DMS53 (cell line): ENCODE measurements around the gene KRT71.
A peak's percentile ranks its signal among the peaks of the same experiment; 100 is the strongest.

Experiments
- DNase-seq: peaks from one replicate; lab custom pipeline; 2025; lab: John Stamatoyannopoulos, UW

The KRT71 gene

DNA sequence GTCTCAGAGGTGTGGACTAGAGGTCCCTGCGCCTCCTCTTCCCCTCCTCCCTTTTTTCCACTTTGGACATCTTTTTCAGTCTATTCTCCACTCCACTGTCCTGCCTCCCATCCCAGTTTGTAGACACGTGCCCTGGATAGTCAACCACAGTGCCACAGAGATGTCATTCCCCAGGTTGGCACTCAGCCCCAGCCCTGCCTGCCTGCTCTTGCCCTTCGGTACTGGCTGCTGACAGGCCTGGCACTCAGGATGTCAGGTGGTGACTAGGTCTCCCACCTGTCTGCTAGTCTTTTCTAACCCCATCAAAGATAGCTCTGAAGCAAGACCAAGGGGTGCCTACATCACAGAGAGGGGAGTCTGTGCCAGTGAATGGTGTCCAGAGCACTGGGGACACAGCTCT, 15.8 kb downstream of the KRT71 start:
- DNase-seq = no peak

DNA sequence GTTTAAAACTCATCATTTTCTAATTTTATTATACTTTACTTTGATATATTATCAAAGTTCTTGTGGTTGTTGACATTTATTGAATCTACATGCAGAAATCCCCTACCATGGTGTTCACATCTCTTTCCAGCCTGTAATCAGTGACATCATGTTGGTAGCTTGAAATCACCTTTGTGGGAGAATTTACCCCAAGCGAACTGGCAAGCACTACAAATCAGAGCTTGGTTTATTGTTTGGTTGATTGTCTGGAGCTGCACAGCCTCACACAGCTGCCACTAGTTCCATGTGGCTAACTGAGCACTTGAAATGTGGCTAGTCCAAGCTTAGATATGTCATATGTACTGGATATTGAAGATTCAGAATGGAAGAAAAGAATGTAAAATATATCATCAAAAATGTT, 17.4 kb downstream of the KRT71 start:
- no peak for DNase-seq

DNA sequence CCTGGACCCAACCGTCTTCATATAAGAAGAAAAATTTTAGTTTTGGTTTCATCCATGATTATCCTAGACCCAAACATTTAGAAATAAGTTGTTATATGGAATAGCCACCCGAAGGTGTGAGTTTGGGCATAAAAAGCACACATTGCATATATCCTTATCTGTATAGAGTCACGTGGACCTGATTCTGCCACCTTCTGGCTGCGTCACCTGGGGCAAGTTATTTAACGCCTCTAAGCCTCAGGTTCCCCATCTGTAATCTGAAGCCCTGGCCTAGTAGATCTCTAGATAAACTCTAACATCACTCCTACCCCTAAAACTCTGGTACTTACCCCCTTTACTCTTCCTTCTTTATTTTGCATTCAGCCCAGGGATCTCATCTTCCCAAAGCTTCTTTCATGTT, 18.5 kb downstream of the KRT71 start:
- peak; percentile 36 for DNase-seq

DNA sequence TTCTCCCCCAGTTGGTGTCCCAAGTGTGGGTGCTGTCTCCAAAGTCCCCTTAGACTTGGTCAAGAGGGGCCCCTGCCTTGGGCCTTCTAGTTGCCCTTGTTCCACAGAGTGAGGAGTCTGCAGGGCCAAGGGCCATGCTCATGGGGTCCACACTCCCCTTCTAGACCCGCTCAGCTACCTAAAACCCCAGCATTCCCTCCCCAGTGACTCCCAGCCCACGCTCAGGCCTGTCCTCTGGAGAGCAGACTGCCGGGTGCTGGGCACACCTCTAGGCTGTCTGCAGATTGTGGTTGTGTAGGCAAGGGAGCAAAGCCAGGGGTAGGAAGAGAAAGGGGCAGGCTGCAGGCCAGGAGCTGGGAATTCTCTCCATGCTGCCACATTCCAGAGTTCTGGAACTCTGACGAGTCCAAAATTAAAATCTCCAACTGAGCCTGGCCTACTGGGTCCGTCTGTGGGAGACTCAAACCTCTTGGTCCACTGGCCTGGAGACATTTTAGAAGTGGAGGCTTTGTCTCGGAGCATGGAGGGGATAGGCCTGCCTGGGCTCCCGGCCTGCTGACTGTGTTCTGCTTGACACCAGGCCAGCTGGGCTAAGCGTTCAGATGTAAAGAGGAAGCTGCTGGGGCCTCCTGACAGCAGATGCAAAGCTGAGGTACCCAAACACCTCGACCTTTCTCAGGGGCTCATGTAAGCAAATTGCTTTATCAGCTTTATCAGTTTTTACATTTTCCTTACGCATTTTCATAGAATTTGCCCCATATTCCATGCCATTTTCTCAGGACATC, 19.1 kb downstream of the KRT71 start:
- DNase-seq = no peak

DNA sequence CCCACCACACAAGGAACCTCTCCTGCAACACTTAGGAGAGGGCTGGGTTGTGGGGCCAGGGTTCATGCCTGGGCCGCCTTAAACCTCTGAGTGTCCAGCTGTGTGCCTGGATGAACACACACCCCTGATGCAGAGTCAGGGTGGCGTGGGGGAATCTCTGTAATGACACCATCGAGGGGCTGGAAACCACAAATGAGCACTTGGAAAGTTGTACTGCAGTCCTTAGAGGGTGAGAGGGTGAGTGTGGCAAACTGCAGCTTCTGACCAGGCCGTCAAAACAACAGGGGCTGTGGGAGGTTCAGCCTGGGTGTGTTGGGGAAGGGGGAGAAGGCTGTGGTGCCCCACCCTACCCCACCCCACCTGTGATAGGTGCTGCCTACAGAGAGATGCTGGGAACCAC, 20.3 kb downstream of the KRT71 start:
- no peak for DNase-seq

- no peak for DNase-seq
Observed at GRCh38 chr12:52531566-52532300, 21.2 kb downstream of the KRT71 start.

- DNase-seq = no peak
Observed at GRCh38 chr12:52530905-52531304, 22.0 kb downstream of the KRT71 start.

- DNase-seq = no peak
Observed at GRCh38 chr12:52530366-52530765, 22.6 kb downstream of the KRT71 start.

GRCh38 chr12:52529846-52530245, 23.1 kb downstream of the KRT71 start:
- DNase-seq = no peak

DNA sequence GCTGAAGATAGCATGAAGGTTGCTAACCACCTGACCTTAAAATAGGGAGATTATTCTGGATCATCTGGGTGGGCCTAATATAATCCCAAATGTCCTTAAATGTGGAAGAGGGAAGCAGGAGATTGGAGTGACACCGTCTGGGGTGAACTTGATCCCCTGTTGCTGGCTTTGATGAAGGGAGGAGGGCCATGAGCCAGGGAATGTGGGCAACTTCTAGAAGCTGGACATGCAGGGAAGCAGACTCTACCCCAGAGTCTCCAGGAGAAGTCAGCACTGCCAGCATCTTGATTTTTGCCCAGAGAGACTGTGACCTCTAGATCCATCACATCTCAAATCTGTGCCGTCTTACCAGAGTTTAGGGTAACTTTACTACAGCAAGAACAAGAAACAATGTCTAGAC, 23.5 kb downstream of the KRT71 start:
- no peak for DNase-seq

DNA sequence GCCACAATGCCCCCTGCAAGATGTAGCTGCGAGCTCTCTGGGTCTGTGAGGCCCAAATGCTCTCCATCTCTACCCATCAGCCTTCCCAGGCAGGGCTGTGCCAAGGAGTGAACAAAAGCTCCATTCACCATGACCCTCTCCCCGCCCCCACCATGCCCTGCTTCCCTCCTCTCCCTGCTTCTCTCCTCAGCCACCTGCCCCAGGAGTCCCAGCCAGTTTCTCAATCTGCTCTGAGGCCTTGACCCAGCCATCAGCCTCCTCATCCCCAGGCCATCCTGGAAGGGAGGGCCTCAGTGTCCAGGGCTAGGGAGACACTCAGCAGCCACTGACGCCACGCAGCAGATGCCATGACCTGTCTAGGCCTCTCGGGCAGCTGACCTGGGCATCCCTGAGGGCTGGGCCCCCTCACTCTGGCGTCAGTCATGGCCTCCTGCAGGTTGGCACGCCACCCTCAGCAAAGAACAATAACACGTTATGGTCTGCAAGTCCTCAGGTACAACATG, 24.3 kb downstream of the KRT71 start:
- DNase-seq = no peak

- no peak for DNase-seq
Observed at GRCh38 chr12:52527121-52527800, 25.7 kb downstream of the KRT71 start.

GRCh38 chr12:52526511-52526951, 26.4 kb downstream of the KRT71 start:
- no peak for DNase-seq

GRCh38 chr12:52525661-52526499, 27.1 kb downstream of the KRT71 start:
- DNase-seq = no peak

DNA sequence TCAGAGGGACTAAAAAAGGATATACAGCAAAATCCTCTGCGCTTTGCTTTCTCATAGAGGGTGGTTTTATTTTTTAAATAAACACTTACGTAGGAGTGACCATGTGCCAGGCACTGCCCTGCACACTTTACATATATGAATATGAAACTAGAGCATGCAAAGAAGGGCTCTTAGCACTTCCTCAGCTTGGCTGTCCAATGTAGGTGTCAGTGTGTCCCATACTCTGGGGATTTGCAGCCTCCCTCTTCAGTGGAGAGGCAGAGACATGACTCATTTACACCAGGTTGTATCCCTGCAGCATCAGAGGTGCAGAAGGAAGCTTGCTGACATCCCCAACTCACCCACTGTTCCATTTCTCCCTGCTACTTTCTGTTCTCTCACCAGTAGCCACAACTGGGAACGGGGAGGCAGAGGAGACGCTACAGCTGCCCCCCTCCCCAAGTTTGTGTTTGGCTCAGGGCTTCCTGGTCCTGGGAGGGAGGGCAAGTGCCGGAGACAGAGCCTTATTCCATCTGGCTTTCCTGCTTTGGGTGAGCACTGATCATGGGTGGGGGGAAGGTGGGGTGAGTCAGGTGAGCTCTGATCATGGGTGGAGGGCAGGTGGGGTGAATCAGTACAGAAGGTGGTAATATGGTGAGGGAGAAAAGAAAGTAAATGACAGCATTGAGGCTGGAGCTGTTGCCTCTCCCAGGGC, 27.9 kb downstream of the KRT71 start:
- DNase-seq = no peak

DNA sequence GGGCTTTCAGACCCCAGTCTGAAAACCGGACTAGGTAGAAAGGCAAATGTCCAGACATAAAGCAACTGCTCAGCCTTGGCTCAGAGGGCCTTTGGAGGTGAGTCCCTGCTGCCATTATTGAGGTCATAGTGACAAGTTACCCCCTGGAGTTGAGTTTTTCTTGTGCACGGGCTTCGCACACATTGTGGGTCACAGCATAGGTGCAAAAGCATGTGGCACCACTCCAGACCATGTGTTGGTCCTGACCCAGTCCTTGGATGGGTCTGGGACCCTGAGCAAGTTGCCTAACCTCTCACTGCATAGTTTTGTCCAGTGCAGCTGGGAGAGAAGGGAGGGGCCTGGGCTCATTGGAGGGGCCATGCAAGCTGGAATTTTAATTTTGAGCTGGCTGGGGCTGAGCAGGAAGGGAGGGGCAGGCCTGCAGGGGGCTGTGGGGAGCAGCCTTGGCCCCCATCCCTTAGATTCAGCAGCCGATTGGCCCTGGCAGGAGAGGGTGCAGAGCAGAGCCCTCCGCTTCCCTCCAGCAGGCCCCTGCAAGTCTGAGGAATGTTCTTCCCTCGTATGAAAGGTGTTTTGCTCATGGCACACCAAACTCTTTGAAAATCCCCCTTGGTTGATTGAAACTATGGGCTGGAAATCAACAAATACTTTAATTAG, 28.6 kb downstream of the KRT71 start:
- no peak for DNase-seq

DNA sequence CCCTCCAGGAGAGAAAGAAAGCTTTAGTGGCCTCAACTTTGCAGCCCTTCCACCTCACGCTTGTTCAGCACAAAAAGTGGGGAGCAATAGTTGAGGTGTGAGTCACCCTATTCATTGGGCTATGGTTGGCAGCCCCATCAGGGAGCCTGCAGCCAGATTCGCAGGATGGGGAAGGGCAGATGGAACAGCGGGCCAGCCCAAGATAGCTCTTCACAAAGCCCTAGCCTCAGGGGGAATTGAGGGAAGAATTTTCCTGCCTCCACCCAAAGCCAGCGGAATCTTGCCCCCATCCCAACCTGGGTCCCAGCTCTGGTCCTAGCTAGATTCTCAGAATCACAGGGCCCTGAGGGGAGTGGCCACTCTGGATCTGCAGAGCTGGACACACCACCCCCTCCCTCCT, 29.1 kb downstream of the KRT71 start:
- no peak for DNase-seq

DNA sequence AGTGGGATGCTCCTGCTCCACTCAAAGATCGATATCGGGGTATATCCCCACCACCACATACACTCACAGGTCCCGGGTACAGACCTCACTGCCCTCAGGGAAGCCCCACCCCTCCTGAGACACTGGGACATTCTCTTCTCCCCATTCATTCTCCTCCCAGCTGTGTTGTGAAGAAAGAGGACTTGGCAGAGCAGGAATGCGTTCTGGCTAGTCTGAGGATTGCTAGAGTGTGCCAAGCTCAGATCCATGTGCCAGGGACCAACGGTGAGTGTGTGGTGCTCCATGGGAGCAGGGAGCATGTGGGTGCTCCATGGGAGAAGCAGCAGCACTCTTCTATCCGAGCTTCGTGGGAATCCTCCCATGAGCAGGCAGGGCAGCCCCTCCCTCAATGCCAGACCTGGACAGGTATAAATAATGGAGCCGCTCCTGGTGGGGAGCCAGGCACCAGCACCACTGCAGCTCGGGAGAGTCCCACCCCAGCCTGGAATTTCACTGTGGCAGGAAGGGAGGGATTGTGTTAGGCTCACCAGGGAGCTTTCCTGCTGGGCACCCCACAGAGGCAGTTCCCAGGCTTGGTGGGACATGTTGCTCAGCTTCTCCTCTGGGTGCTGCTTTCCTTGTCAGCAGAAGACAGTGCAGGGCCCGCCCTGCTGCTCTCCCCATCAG, 30.5 kb downstream of the KRT71 start:
- DNase-seq = no peak

- DNase-seq = no peak
Observed at GRCh38 chr12:52521568-52522266, 31.2 kb downstream of the KRT71 start.

DNA sequence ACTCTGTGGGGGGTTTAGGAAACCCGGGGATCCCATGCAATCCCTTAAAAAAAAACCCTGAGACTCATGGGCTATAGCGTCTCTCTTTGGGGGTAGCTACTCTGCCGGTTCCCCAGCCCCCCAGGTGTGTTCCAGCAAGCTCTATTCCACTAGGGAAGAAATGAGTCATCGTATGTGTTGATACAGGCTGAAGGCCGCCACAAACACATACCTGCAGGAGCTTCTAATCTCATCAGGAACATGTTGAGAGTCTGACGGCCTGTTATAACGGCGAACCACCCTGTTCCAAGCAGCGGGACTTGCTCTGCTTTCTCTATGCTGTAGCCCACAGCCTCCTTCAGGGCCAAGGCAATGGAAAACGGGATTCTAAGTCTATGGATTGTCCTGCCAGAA, 31.8 kb downstream of the KRT71 start:
- DNase-seq = peak; percentile 16
